Ramos (cell line): ENCODE results near the gene RPP14.
"Not testable (repeated sequence)": the region's sequence is repeated elsewhere in the genome, so short reads cannot be mapped to it uniquely, and the experiment has no call there.

ENCODE experiments used
- in situ Hi-C: fragments of 300-500 bp; cut with MboI; formaldehyde crosslinking; loops from one replicate; pipeline ENCODE4 v1.14.3; 2022; ENCODE audit warnings: low sequenced_read_pairs; ENCODE audit not compliant: unreplicated experiment

Gene RPP14

DNA sequence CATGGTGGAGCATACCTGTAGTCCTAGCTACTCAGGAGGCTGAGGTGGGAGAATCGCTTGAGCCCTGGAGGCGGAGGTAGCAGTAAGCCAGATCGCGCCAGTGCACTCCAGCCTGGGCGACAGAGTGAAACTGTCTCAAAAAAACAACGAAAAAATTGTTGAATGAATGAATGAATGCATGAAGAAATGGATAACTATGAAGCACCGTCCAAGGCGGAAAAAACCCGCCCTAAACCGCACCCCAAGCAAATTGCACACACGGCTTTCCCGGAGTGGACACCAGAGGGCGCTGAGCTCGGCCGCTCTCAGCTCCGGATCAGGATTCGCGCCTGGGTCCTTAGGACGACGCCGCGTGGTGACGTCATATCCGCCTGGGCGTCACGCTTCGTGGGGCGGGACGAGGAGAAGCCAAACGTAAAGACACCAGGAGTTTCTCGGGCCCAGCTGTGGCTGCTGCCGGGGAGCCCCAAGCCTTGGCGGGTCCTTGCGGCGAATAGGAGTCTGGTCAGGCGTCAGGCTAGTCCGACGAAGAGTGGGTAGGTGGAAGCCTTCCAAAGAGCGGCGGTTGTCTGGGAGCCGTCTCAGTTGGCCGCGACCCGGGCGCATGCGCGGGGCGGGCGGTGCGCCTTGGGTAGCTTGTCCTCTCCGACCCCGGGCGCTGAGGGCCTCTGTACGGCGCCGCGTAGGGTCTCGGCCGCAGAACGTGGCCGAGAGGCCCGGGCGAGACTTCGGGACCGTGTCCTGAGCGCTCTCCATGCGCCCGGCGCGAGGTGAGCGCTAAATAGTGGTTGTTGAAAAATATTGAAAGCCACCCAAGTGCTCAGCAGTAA is at the start of gene RPP14, which contains the start of gene HTD2:
Gene RPP14 (plus strand): TSS at position 364 of the 830 bp plus-strand sequence. CDS start 4,085 bp downstream, outside the sequence.
Gene HTD2 (plus strand): TSS at position 639 of the 830 bp plus-strand sequence. CDS start 11,094 bp downstream, outside the sequence.
- in situ Hi-C loops = loop anchor here (5.0 to 10.0 kb wide), 2 partner anchors 226 to 329 kb away; no protein-coding TSS in a partner anchor

DNA sequence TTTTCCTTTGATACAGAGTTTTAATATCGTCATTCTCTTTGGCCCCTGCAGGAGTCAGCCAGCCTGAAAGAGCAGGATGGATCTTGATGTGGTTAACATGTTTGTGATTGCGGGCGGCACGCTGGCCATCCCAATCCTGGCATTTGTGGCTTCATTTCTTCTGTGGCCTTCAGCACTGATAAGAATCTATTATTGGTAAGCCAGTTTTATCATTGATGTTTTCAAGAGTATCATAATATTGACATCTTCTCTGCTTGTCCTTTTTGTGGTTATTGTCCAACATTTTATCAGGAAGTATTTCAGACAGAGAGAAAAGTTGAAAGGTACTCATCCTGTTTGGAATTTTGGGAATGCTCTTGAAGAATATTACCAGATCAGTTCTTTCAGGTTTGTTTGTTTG is 49.5 kb upstream of the RPP14 start:
- in situ Hi-C loops = no loop called here

DNA sequence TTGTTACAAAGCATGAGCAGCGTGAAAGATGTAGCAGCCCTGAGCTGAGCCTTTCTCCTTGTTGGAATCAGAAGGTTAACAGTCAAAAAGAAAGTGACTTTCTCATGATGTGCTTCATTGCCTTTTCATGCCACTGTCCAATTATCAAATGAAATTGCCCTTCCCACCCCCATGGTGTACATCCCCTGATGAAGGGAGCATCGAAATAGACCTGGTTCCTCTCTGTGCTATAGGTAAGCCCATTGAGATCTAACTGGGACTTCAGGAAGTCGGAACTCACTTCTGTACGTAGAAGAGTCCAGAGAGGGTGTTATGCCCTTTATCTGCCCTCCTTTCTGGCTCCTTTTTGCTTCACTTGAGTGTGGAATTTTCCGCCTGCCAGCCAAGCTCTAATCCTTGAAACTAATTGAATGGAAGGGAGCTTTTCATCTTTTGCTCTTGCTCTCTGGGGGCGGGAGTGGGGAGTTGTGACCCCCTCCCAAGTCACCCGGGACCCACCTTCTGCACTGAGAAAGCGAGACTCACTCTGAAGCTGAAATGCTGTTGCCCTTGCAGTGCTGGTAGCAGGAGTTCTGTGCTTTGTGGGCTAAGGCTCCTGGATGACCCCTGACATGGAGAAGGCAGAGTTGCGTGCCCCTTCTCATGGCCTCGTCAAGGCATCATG is 47.5 kb upstream of the RPP14 start:
- in situ Hi-C loops = no loop called here

DNA sequence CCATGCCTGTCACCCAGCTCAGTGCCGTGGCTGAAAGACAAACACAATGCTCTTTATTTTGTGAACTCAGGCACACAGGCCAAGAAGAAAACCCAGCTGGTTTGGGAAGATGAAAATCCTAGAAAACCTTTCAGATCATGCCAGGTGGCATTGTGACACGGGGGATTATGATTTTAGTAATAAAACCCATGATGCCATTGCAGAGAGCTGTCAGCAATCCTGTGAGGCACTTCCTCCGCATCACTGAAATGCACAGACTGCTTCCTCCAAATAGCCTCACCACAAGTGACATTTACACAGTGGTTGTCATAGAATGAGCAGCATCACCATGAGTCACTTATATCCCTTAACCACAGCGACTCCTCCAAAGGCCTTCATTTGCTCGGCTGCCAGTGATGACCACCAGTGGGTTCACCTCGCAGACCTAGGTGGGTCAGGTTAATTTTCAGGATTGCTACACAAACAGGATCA is 45.7 kb upstream of the RPP14 start:
- in situ Hi-C loops = no loop called here

DNA sequence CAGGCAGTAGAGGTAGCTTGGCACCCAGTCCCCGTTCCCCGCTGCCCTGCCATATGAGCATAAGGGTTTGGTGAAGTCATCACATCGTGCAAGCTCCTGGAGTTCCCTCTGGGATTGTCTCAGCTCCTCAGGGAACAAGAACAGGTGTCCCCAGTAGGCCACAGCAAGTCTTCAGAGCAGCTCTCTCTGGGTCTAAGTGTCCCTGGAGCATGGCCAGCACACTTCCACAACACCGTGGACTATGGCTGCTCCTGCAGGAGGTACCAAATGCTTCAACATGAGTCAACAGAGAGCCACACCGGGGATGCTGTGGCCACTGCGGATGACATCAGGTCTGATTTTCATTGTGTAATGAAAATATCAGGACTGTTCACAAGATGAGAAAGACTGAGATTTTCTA is 45.3 kb upstream of the RPP14 start:
- in situ Hi-C loops = no loop called here

DNA sequence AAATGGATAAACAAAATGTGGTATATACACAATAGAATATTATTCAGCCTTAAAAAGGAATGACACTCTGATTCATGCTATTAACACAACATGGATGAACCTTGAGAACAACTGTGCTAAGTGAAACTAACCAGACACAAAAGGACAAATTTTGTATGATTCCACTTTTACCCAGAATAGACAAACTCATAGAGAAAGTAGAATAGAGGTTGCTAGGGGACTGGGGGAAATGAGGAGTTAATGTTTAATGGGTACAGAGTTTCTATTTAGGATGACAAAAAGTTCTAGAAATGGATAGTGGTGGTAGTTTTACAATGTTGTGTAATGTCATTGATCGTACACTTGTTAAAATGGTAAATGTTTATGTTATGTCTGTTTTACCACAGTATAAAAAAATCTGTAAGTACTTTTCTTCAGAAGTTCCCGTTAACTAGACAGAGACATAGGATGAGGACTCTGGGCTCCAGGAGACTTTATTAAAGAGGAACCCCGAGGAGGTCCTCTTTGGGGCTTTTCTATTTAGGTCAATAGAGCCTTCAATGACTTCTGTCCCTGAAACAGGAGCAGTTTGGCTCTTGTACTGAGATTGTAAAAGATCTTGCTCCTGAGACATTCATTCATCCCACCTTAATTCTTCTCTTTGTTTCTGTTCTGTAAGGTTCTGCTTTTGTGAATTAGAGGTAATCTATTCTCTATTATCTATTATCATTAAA is 43.9 kb upstream of the RPP14 start:
- in situ Hi-C loops = no loop called here

DNA sequence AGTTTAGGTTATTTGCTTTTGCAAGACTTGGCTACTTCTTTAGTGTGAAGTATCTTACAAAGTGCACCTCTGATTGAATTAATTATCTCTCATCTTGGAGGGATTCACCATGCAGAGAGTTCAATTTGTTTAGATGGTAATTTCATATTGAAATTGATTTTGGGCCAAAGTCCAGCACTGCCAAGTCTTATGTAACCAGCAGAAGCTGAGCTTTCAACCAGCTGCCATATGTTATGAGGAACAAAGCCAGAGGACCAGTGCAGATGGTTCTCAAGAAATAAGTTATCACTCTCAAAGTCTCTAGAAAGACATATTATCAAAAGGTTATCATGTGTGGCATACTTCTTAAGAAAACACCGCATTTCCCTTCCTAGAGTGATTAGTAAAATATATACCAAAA is 39.5 kb upstream of the RPP14 start:
- in situ Hi-C loops = no loop called here

DNA sequence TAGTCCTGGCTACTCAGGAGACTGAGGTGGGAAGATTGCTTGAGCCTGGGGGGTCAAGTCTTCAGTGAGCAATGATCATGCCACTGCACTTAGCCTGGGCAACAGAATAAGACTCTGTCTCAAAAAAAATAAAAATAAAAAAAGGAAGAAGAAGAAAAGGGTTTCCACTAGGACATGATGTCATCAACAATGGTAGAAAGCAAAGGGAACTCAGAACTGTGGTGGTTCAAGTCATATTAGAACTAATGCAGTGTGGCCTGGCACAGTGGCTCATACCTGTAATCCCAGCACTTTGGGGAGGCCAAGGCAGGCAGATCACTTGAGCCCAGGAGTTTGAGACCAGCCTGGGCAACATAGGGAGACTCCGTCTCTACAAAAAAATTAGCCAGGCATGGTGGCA is 38.5 kb upstream of the RPP14 start:
- in situ Hi-C loops = not testable (repeated sequence)

DNA sequence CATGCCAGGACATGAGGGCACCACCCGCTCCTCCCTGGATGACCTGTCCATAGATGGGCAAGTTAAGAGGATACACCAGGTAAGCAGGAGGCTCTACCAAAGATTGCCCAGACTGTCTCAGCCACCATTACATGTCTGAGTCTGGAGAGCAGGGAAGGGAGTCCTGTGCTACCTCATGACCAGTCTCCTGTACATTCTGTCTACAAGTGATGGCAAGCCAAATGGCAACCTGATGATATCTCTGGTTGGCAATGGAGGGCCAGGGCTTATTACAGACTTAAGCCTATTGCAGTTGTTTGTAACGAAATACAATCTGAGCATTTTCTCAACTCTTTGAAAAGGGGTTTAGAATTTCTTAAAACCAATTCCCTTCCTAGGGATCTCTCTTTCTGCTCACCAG is 36.7 kb upstream of the RPP14 start:
- in situ Hi-C loops = no loop called here

DNA sequence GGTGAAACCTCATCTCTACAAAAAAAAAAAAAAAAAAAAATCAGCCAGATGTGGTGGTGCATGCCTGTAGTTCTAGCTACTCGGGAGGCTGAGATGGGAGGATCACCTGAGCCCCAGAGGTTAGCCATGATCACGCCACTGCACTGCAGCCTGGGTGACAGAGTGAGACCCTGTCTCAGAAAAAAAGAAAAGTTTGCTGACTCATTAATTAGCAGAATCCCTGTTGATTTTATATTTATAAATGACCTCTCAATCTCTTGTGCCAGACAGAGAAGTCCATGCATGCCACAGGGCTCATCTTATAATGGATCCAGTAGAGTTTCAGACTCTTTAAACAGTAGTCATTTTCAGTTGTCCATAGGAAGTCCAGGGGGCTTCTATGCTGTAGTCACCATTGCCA is 35.6 kb upstream of the RPP14 start:
- in situ Hi-C loops = no loop called here

DNA sequence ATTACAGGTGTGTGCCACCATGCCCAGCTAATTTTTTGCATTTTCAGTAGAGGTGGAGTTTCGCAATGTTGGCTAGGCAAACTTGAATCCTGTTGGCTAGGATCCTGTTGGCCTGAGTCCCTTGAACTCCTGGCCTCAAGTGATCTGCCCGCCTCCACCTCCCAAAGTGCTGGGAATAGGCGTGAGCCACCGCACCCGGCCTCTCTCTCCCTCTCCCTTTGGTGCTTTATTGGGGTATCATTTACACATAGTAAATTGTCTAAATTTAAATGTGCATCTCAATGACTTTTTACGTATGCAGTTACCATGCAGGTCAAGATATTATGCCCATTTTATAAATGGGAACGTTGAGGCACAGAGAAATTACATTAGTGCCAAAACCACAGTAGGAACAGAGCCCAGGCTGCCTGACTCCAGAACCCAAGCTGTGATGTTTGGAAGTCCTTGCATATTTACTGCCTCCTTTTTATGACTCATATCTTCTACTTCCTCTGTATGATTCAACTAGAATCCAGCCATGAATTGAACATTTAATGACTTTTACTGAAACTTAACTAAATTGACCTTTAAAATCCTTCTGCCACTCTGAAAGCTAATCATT is 34.0 kb upstream of the RPP14 start:
- in situ Hi-C loops = no loop called here

DNA sequence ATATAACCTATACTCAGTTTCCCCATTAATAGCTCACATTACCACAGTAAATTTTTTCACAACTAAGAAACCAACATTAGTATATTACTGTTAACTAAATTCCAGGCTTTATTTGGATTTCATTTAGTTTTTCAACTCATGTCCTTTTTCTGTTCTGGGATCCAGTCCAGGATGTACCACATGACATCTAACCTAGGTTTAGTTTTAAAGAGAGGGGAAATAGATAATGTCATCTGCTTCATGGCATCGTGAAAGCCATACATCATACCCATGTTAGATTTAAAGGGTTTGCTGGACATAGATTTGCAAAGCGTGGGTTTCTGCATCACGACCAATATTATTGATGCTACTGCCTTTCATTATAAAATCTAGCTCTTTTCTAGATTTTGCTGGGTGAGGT is 33.2 kb upstream of the RPP14 start:
- in situ Hi-C loops = no loop called here

DNA sequence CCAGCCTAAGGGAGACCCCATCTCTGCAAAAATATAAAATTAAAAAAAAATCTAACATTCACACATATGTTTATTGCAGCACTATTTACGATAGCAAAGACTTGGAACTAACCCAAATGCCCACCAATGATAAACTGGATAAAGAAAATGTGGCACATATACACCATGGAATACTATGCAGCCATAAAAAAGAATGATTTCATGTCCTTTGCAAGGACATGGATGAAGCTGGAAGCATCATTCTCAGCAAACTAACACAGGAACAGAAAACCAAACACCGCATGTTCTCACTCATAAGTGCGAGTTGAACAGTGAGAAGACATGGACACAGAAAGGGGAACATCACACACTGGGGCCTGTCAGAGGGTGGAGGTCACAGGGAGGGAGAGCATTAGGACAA is 32.7 kb upstream of the RPP14 start:
- in situ Hi-C loops = not testable (repeated sequence)

DNA sequence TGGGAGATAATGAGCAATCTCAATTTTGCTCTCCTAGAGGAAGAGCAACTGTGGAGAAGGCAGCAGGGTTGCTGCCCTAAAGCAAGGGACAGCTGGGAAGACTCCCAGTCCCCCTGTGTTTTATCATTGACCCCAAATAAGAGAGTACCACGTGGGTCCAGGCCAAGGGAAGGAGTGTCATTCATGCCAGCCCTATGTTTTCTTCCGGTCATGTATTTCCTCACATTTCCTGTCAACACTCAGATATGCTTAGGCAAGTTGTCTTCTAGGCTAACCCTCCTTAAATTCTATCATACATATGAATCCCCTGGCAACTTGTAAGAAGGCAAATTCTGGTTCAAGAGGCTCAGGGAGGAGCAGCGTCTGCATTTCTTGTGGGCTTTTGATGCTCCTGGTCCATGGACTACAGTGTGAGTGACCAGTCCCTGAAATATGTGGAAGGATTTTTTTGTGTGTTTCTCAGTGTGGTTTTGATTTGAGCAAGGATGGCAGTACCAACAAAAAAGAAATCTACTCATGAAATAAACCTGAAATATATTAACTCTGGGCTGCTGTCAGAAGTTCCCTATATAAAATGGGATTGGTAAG is 31.9 kb upstream of the RPP14 start:
- in situ Hi-C loops = no loop called here

DNA sequence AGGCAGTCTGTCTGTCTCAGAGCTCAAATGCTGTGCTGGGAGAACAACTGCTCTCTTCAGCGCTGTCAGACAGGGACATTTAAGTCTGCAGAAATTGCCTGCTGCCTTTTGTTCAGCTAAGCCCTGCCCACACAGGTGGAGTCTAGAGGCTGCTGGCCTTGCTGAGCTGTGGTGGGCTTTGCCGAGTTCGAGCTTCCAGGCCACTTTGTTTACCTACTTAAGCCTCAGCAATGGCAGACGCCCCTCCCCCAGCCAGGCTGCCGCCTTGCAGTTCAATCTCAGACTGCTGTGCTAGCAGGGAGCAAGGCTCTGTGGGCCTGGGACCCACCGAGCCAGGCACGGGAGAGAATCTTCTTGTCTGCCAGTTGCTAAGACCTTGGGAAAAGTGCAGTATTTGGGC is 25.0 kb upstream of the RPP14 start:
- in situ Hi-C loops = no loop called here

DNA sequence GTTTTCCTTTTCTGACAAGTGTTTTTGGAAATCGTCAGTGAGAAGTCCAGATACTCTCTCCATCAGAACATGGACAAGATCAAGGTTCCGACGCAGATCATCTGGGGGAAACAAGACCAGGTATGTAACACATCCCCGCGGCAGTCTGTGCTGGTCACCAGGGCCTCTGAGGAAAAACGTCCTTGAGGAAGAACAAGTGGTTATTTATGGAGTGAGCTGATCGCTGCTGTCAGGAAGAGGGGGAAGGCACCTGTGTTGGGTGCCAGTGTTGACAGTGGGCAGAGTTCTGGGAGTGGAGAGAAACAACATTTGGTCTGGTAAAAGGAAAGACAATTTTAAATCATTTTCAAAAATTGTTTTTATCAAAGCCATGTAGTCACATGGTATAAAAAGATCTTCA is 20.7 kb upstream of the RPP14 start:
- in situ Hi-C loops = no loop called here

DNA sequence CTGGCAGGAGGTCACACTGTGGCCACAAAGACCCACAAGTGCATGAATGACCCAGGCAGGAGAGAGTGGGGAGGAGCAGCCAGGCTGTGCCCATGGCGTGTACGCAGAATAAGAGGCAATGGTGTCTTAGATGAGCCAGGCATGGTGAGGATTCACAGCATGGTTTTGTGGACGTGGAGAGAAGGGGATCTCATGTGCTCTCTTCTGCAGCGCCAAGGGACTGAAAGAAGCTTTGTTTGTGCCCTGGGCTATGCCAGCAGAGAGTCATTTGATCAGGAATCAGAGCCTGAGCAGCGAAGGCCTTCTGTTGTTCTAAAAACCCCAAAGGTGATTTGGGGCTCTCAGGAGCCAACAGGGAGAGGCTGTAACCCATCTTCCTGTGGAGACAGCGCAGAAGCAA is 18.7 kb upstream of the RPP14 start:
- in situ Hi-C loops = no loop called here

DNA sequence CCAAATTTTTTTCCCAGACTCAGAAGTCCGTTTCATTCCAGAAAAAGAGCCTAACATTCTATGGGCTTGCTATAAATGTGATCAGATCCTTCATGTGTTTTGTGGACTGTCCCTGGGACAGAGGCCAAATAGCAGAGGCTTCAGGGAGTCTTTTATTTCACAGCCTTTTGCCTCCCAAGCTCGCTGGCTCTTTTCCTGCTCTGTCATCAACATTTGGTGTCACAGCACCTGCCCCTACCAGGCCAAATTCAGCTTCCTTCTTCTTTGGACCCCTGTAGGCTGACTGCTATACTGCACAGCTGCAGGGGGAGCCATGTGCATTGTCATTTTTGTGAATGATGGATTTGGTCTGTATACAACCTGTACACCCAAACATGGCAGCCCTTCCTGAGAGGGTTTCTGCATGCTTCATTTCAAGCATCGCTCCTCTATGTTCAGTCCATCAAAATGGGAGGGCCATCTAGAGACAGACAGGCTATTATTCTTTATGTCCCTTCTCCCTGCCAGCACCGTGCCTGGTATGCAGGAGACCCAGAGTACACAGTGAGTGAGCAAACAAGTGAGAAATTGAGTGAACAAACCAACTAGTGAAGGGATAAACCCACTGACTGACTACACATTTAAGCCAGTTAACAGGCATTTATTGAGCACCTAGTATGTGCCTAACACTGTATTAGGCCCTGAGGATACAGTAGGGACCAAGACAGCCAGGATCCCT is 17.9 kb upstream of the RPP14 start:
- in situ Hi-C loops = no loop called here

DNA sequence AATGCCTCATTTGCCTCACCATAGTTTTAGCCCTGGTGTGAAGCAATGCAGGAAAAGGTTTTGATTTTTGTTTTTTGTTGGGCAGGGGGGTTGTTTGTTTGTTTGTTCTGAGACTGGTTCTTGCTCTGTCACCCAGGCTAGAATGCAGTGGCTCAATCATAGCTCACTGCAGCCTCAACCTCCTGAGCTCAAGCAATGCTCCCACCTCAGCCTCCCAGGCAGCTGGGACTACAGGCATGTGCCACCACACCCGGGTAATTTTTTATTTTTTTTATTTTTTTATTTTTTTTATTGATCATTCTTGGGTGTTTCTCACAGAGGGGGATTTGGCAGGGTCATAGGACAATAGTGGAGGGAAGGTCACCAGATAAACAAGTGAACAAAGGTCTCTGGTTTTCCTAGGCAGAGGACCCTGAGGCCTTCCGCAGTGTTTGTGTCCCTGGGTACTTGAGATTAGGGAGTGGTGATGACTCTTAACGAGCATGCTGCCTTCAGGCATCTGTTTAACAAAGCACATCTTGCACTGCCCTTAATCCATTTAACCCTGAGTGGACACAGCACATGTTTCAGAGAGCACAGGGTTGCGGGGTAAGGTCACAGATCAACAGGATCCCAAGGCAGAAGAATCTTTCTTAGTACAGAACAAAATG is 17.0 kb upstream of the RPP14 start:
- in situ Hi-C loops = not testable (repeated sequence)
